Measurements from ENCODE around the gene DNAH14. TPM values are rescaled to one million over a fixed set of nuclear protein-coding genes. Genes with fewer than 3 reads are reported as not detected.

DNAH14 gene
- total and polyA plus RNA-seq, 2 of the 13 experiments (the other 11 are each of a cell fraction or from before 2014, with no cell fraction given), result 4.5 to 27.5 TPM

DNA sequence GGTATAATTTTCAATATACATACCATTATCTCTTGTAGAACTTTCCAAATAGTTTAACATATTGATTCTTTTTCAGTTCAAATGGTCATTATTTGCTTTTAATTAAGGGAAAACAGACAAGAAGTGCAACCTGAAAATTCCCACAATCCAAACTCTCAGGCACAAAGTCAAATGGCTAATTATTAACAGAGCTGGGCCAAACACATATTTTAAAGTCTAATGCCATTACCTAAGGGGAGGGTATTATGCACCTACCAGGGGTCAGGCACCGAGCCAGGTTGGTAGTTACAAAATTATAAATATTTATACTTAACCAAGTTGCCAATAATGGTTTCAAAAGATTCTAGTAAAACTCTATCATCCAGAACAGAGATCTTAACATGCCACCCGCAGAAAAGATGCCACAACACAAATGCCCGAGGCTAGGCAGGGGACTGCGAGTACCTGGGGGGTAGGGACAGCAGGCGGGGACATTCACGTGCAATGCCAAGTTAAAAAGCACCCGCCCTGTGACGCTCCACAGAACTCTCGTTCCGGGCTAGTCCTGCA, 483.4 kb downstream of the DNAH14 start (continued):
- TF ChIP-seq MIER3 (CRISPR knock-in tag; IDR thresholded peaks at IDR 0.05; ENCODE audit: borderline replicate concordance) (no peak), SALL1 (CRISPR knock-in tag; IDR thresholded peaks at IDR 0.05) (peak; percentile 35; the same call in 1 of the 2 replicates), ZNF564 (CRISPR knock-in tag; IDR thresholded peaks at IDR 0.05) (no peak), JARID2 (CRISPR knock-in tag; IDR thresholded peaks at IDR 0.05; ENCODE audit: insufficient replicate concordance) (no peak), CBFB (CRISPR knock-in tag; IDR thresholded peaks at IDR 0.05) (no peak), ZNF562 (CRISPR knock-in tag; IDR thresholded peaks at IDR 0.05; ENCODE audit: borderline replicate concordance) (no peak), FOXJ3 (CRISPR knock-in tag; IDR thresholded peaks at IDR 0.05; ENCODE audit: borderline replicate concordance) (0 out of 2 replicates have a peak, but pooled peaks have one; percentile 12), ZNF296 (CRISPR knock-in tag; conservative IDR thresholded peaks at IDR 0.05) (no peak), TEAD3 (CRISPR knock-in tag; optimal IDR thresholded peaks at IDR 0.05; ENCODE audit: borderline replicate concordance) (peak; percentile 28), GTF3A (CRISPR knock-in tag; conservative IDR thresholded peaks at IDR 0.05) (no peak), TBX3 (IDR thresholded peaks at IDR 0.05; ENCODE audit: borderline replicate concordance) (peak; percentile 74; the same call in 1 of the 2 replicates), ZFX (CRISPR knock-in tag; IDR thresholded peaks at IDR 0.05; ENCODE audit: low read depth) (no peak), ATF1 (CRISPR knock-in tag; IDR thresholded peaks at IDR 0.05) (no peak), ZNF235 (CRISPR knock-in tag; IDR thresholded peaks at IDR 0.05; ENCODE audit: borderline replicate concordance) (no peak), MAZ (IDR thresholded peaks at IDR 0.05; ENCODE audit: borderline replicate concordance, low read depth, low read length) (no peak), MAZ (CRISPR knock-in tag; IDR thresholded peaks at IDR 0.05; ENCODE audit: low read depth) (no peak), RARA (CRISPR knock-in tag; IDR thresholded peaks at IDR 0.05) (peak; percentile 23; the same call in 1 of the 2 replicates), ZFAT (CRISPR knock-in tag; conservative IDR thresholded peaks at IDR 0.05) (no peak), TEAD2 (CRISPR knock-in tag; IDR thresholded peaks at IDR 0.05) (no peak), MXI1 (IDR thresholded peaks at IDR 0.05; ENCODE audit: borderline replicate concordance, low read depth, low read length) (no peak), HDAC1 (CRISPR knock-in tag; IDR thresholded peaks at IDR 0.05) (peak; percentile 41; the same call in 1 of the 2 replicates)
- TF ChIP-seq, protein P1, sequence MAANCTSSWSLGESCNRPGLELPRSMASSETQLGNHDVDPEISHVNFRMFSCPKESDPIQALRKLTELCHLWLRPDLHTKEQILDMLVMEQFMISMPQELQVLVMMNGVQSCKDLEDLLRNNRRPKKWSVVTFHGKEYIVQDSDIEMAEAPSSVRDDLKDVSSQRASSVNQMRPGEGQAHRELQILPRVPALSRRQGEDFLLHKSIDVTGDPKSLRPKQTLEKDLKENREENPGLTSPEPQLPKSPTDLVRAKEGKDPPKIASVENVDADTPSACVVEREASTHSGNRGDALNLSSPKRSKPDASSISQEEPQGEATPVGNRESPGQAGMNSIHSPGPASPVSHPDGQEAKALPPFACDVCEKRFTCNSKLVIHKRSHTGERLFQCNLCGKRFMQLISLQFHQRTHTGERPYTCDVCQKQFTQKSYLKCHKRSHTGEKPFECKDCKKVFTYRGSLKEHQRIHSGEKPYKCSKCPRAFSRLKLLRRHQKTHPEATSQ (CRISPR knock-in tag; IDR thresholded peaks at IDR 0.05; ENCODE audit: borderline replicate concordance), result no peak
- TF ChIP-seq, protein P2, sequence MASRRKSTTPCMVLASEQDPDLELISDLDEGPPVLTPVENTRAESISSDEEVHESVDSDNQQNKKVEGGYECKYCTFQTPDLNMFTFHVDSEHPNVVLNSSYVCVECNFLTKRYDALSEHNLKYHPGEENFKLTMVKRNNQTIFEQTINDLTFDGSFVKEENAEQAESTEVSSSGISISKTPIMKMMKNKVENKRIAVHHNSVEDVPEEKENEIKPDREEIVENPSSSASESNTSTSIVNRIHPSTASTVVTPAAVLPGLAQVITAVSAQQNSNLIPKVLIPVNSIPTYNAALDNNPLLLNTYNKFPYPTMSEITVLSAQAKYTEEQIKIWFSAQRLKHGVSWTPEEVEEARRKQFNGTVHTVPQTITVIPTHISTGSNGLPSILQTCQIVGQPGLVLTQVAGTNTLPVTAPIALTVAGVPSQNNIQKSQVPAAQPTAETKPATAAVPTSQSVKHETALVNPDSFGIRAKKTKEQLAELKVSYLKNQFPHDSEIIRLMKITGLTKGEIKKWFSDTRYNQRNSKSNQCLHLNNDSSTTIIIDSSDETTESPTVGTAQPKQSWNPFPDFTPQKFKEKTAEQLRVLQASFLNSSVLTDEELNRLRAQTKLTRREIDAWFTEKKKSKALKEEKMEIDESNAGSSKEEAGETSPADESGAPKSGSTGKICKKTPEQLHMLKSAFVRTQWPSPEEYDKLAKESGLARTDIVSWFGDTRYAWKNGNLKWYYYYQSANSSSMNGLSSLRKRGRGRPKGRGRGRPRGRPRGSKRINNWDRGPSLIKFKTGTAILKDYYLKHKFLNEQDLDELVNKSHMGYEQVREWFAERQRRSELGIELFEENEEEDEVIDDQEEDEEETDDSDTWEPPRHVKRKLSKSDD (CRISPR knock-in tag; IDR thresholded peaks at IDR 0.05; ENCODE audit: low read depth), result no peak
- TF ChIP-seq, protein P3, sequence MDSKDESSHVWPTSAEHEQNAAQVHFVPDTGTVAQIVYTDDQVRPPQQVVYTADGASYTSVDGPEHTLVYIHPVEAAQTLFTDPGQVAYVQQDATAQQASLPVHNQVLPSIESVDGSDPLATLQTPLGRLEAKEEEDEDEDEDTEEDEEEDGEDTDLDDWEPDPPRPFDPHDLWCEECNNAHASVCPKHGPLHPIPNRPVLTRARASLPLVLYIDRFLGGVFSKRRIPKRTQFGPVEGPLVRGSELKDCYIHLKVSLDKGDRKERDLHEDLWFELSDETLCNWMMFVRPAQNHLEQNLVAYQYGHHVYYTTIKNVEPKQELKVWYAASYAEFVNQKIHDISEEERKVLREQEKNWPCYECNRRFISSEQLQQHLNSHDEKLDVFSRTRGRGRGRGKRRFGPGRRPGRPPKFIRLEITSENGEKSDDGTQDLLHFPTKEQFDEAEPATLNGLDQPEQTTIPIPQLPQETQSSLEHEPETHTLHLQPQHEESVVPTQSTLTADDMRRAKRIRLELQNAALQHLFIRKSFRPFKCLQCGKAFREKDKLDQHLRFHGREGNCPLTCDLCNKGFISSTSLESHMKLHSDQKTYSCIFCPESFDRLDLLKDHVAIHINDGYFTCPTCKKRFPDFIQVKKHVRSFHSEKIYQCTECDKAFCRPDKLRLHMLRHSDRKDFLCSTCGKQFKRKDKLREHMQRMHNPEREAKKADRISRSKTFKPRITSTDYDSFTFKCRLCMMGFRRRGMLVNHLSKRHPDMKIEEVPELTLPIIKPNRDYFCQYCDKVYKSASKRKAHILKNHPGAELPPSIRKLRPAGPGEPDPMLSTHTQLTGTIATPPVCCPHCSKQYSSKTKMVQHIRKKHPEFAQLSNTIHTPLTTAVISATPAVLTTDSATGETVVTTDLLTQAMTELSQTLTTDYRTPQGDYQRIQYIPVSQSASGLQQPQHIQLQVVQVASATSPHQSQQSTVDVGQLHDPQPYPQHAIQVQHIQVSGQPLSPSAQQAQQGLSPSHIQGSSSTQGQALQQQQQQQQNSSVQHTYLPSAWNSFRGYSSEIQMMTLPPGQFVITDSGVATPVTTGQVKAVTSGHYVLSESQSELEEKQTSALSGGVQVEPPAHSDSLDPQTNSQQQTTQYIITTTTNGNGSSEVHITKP (CRISPR knock-in tag; IDR thresholded peaks at IDR 0.05; ENCODE audit: low read depth), result no peak
